Mesothelial cell of epicardium (in vitro differentiated cells): ENCODE results near the gene LY6G6D. TPM values are rescaled to one million over a fixed set of nuclear protein-coding genes. Genes with fewer than 3 reads are reported as not detected.
"Not testable (repeated sequence)": the region's sequence is repeated elsewhere in the genome, so short reads cannot be mapped to it uniquely, and the experiment has no call there.

Experiments used
- DNase-seq, 2 experiments: peaks; one replicate each; pipeline ENCODE4 v3.0.0; 2021; ENCODE audit warnings: low spot score in 2 of 2; ENCODE audit not compliant: unreplicated experiment in 2 of 2
- H3K27ac Mint-ChIP-seq: 2 replicates; pipeline ENCODE4 v1.8.0; 2021; ENCODE audit warnings: mixed read lengths
- H3K27me3 Mint-ChIP-seq: 2 replicates; pipeline ENCODE4 v1.8.0; 2021; ENCODE audit warnings: low read depth, mixed read lengths
- H3K36me3 Mint-ChIP-seq: 2 replicates; pipeline ENCODE4 v1.8.0; 2021; ENCODE audit warnings: mixed read lengths
- H3K4me1 Mint-ChIP-seq: 2 replicates; pipeline ENCODE4 v1.8.0; 2021; ENCODE audit warnings: mixed read lengths
- H3K4me3 Mint-ChIP-seq: 2 replicates; pipeline ENCODE4 v1.8.0; 2021; ENCODE audit warnings: mild to moderate bottlenecking, moderate library complexity, mixed read lengths
- H3K9me3 Mint-ChIP-seq: 2 replicates; pipeline ENCODE4 v1.8.0; 2021; ENCODE audit warnings: mixed read lengths
- CTCF ChIP-seq: fragments of 200-600 bp; sonication (generic); IDR thresholded peaks from one replicate; pipeline ENCODE4 v1.5.0; 2021; ENCODE audit warnings: antibody characterized with exemption; ENCODE audit not compliant: unreplicated experiment
- total RNA-seq: library from RNA; stranded (reverse); gene quantifications from 3 replicates; pipeline ENCODE4 v1.2.1, GENCODE V29; 2021

LY6G6D gene
- total RNA-seq, 1 donor from 2014 or later, result 0.67 TPM

GRCh38 chr6:31706599-31706998 is 8.5 kb upstream of the LY6G6D start, which contains the start of gene LY6G6F:
LY6G6F (plus strand) TSS chr6:31706866; CDS start chr6:31706907, 41 bp downstream.
- H3K4me1 Mint-ChIP-seq, result peaks cover 9% of the 10 kb centered on the region
- H3K4me3 Mint-ChIP-seq, result no peak within 1 kb of the TSS
- no peak for TF ChIP-seq CTCF
- no peak within 1 kb of the TSS for H3K27ac Mint-ChIP-seq
- no peak for DNase-seq
- no peaks in the 10 kb centered on the region for H3K9me3 Mint-ChIP-seq
- no peaks in the 10 kb centered on the region for H3K27me3 Mint-ChIP-seq
- H3K36me3 Mint-ChIP-seq, result no peaks in the 10 kb centered on the region

GRCh38 chr6:31707701-31708100 is 7.4 kb upstream of the LY6G6D start:
- Mint-ChIP-seq H3K9me3 (no peaks in the 10 kb centered on the region), H3K36me3 (no peaks in the 10 kb centered on the region), H3K27ac (no peak overlapping the region), H3K27me3 (no peaks in the 10 kb centered on the region), H3K4me3 (no peak overlapping the region), H3K4me1 (peaks cover 10% of the 10 kb centered on the region)
- no peak for TF ChIP-seq CTCF
- DNase-seq, result no peak

GRCh38 chr6:31708224-31708623 is 6.9 kb upstream of the LY6G6D start:
- no peak for DNase-seq
- H3K4me3 Mint-ChIP-seq, result no peak overlapping the region
- H3K27me3 Mint-ChIP-seq, result no peaks in the 10 kb centered on the region
- H3K9me3 Mint-ChIP-seq, result no peaks in the 10 kb centered on the region
- no peak overlapping the region for H3K27ac Mint-ChIP-seq
- peaks cover 13% of the 10 kb centered on the region for H3K4me1 Mint-ChIP-seq
- no peaks in the 10 kb centered on the region for H3K36me3 Mint-ChIP-seq
- no peak for TF ChIP-seq CTCF

GRCh38 chr6:31709157-31709556 is 6.0 kb upstream of the LY6G6D start:
- H3K27ac Mint-ChIP-seq, H3K27me3 Mint-ChIP-seq, H3K9me3 Mint-ChIP-seq, DNase-seq, H3K36me3 Mint-ChIP-seq, H3K4me3 Mint-ChIP-seq: not testable (repeated sequence)
- peaks cover 19% of the 10 kb centered on the region for H3K4me1 Mint-ChIP-seq

- H3K27ac Mint-ChIP-seq, result no peak overlapping the region
- no peaks in the 10 kb centered on the region for H3K27me3 Mint-ChIP-seq
- H3K36me3 Mint-ChIP-seq, result no peaks in the 10 kb centered on the region
- H3K4me3 Mint-ChIP-seq, result no peak overlapping the region
- no peak for TF ChIP-seq CTCF
- H3K9me3 Mint-ChIP-seq, result no peaks in the 10 kb centered on the region
- DNase-seq, result no peak
- H3K4me1 Mint-ChIP-seq, result peaks cover 26% of the 10 kb centered on the region
These were observed 4.5 kb upstream of the LY6G6D start for GRCh38 chr6:31710523-31711219.

DNA sequence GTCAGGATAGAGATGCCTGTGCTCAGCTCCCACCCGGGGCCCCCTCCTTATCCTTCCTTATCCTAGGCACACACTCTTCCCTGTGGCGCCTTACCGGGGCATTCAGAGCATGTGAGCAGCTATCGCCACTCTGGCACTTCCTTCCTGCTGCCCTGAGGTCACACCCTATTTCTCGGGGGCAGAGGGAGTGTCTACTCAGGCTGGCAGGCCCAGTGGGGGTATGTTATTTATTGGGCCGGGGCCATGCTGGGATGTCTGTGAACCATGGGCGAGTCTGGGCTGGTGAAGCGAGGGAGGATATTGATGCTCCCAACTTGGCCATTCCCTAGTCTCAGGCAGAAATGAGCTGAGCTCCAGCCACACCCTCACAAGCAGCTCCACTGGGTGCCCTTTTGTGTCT is 3.9 kb upstream of the LY6G6D start:
- Mint-ChIP-seq H3K4me1 (peaks cover 26% of the 10 kb centered on the region), H3K27me3 (no peaks in the 10 kb centered on the region), H3K27ac (no peak overlapping the region), H3K9me3 (no peaks in the 10 kb centered on the region), H3K4me3 (no peak overlapping the region), H3K36me3 (no peaks in the 10 kb centered on the region)
- TF ChIP-seq CTCF, result no peak
- no peak for DNase-seq
